ENCODE results near the gene GSG1. TPM values are rescaled to one million over a fixed set of nuclear protein-coding genes. Genes with fewer than 3 reads are reported as not detected.
"Not testable (repeated sequence)": the region's sequence is repeated elsewhere in the genome, so short reads cannot be mapped to it uniquely, and the experiment has no call there.

GSG1 gene
- polyA plus RNA-seq, 2 of the 4 experiments (the other 2 are of a cell fraction), result 0.06 TPM; not detected in 1

DNA sequence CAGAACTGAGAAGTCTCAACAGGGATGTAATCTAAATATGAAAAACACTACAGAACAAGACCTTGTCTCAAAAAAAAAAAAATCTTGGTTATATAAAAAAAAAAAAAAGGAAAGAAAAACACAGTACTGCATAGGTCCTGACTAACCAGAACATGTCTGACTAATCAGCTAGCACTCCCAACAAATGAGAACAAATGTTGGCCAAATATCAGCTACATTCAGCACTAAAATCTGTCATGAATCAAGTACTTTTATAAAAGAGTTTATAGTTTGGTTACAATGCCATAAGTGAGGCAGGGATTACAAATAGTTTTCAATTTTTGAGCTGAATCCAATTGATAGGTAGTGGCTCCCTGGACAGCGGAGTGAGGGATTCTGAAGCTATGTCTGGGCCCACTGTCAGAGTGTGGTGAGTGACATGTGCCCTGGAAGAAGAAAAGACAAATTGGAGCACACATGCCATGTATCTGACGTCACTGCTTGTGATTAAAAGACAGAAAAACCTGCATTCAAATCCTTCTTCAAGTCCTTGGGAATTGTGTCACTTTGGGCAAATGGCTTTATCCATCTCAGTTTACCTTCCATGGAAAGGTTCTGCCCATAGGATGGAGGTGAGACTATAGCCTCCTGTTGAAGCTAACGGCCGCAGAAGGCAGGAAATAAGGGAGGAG is 64.8 kb downstream of the GSG1 start:
- Histone ChIP-seq H3K4me2 (no peak overlapping the region), H3K27ac (no peak overlapping the region), H3K4me3 (no peak overlapping the region), H3K4me1 (no peaks in the 10 kb centered on the region), H3K9me3 (no peaks in the 10 kb centered on the region)
- FAIRE-seq (no peak), DNase-seq (ENCODE audit: low read depth in 1 of 2, low spot score in 1 of 2) (no peak), ATAC-seq (no peak)
- TF ChIP-seq HOXB13 (CRISPR knock-in tag; IDR thresholded peaks at IDR 0.05; ENCODE audit: low read depth) (no peak), KDM1A (IDR thresholded peaks at IDR 0.05; ENCODE audit: low read depth) (no peak), ELK1 (IDR thresholded peaks at IDR 0.05; ENCODE audit: low read depth, low read length) (no peak), ZSCAN20 (CRISPR knock-in tag; IDR thresholded peaks at IDR 0.05) (no peak), POLR2A (IDR thresholded peaks at IDR 0.05; ENCODE audit: low read length) (no peak), MAZ (IDR thresholded peaks at IDR 0.05; ENCODE audit: borderline replicate concordance, low read depth, low read length) (no peak), PBX3 (IDR thresholded peaks at IDR 0.05) (no peak), NPAS2 (CRISPR knock-in tag; IDR thresholded peaks at IDR 0.05; ENCODE audit: borderline replicate concordance) (no peak), ZFP36 (IDR thresholded peaks at IDR 0.05; ENCODE audit: borderline replicate concordance, partially characterized antibody) (no peak)
- TF ChIP-seq, protein P1, sequence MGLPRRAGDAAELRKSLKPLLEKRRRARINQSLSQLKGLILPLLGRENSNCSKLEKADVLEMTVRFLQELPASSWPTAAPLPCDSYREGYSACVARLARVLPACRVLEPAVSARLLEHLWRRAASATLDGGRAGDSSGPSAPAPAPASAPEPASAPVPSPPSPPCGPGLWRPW (IDR thresholded peaks at IDR 0.05), result no peak
- POLR2A ChIA-PET, result no interaction called here
- CTCF ChIA-PET, result interaction anchor here (0.6 to 5.9 kb wide), 3 partner anchors 14 to 218 kb away, joined by 4 to 22 read pairs (median 8); no protein-coding TSS in a partner anchor
- 81% methylated on average over 4 of the region's 4 CpGs for WGBS (ENCODE audit: missing lambda C conversion rate)

DNA sequence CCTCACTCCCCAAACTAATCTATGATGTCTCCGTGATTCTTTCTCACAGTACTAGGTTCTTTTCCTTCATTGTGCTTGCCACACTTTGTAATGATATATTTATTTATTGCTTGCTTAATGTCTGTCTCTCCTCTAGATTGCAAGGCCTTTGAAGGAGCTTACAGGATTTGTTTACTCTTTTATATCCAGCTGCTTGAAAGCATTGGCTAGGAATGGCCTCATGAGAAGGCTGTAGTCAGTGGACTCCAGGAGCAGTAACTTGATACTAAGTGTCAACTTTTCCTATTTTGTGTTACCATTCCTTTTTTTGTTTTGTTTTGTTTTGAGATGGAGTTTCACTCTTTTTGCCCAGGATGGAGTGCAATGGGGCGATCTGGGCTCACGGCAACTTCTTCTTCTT is 66.6 kb downstream of the GSG1 start:
- Histone ChIP-seq H3K4me3 (no peak overlapping the region), H3K9me3 (no peaks in the 10 kb centered on the region), H3K27ac (no peak overlapping the region), H3K4me2 (no peak overlapping the region), H3K4me1 (no peaks in the 10 kb centered on the region)
- DNase-seq (ENCODE audit: low read depth in 1 of 2, low spot score in 1 of 2) (no peak), FAIRE-seq (no peak), ATAC-seq (no peak)
- TF ChIP-seq ZSCAN20 (CRISPR knock-in tag; IDR thresholded peaks at IDR 0.05) (no peak), RAD21 (conservative IDR thresholded peaks at IDR 0.05 in 1 of 2, IDR thresholded peaks at IDR 0.05 in 1 of 2) (no peak), EHMT2 (IDR thresholded peaks at IDR 0.05; ENCODE audit: low read depth) (no peak), GATA3 (IDR thresholded peaks at IDR 0.05; ENCODE audit: borderline replicate concordance) (no peak), ZFP36 (IDR thresholded peaks at IDR 0.05; ENCODE audit: borderline replicate concordance, partially characterized antibody) (no peak), CBX8 (IDR thresholded peaks at IDR 0.05) (no peak), CHD4 (IDR thresholded peaks at IDR 0.05; ENCODE audit: borderline replicate concordance) (no peak), MAFK (IDR thresholded peaks at IDR 0.05; ENCODE audit: partially characterized antibody) (no peak), MYC (IDR thresholded peaks at IDR 0.05; ENCODE audit: borderline replicate concordance, low read length) (no peak), RNF2 (IDR thresholded peaks at IDR 0.05; ENCODE audit: borderline replicate concordance, low read depth) (no peak)
- 98% methylated on average over 3 of the region's 3 CpGs for WGBS (ENCODE audit: missing lambda C conversion rate)
- CTCF ChIA-PET, result interaction anchor here (0.7 to 5.9 kb wide), 4 partner anchors 13 to 175 kb away, joined by 3 to 22 read pairs (median 4); no protein-coding TSS in a partner anchor
- POLR2A ChIA-PET, result no interaction called here

- FAIRE-seq; DNase-seq (ENCODE audit: low read depth in 1 of 2, low spot score in 1 of 2); H3K27ac ChIP-seq; H3K4me3 ChIP-seq; H3K4me1 ChIP-seq; H3K9me3 ChIP-seq; ATAC-seq; H3K4me2 ChIP-seq: not testable (repeated sequence)
- WGBS (ENCODE audit: missing lambda C conversion rate), result 69% methylated on average over 5 of the region's 5 CpGs
- POLR2A ChIA-PET, result interaction anchor here (0.6 kb wide), 1 partner anchor 23 kb away, joined by 3 read pairs; no protein-coding TSS in a partner anchor
- CTCF ChIA-PET, result interaction anchor here (2.9 to 5.9 kb wide), 2 partner anchors 11 to 177 kb away, joined by 17 to 22 read pairs; no protein-coding TSS in a partner anchor
Measured at GRCh38 chr12:13035335-13035734, 68.1 kb downstream of the GSG1 start.

Other genes with a start within 250 kb of the GSG1 start
- 296 and 321 TPM in 2 replicates for gene GPRC5A, start 212.1 kb downstream of the GSG1 start, polyA plus RNA-seq (2011; rRNA removed)
- gene GPRC5A, start 212.1 kb downstream of the GSG1 start, polyA plus RNA-seq (2017; fragmentation: RNase III; extraction: RNeasy Plus Mini Kit Qiagen cat#74134 plus additional on column Dnase treatment), result 173 to 207 TPM (median 197 TPM) in 3 replicates
- not detected in 2 replicates for gene GPRC5D, start 151.5 kb downstream of the GSG1 start, polyA plus RNA-seq (2011; rRNA removed)
- not detected in 3 replicates for gene GPRC5D, start 151.5 kb downstream of the GSG1 start, polyA plus RNA-seq (2017; fragmentation: RNase III; extraction: RNeasy Plus Mini Kit Qiagen cat#74134 plus additional on column Dnase treatment)
- 24.8 and 40.3 TPM in 2 replicates for gene HEBP1, start 103.4 kb downstream of the GSG1 start, polyA plus RNA-seq (2011; rRNA removed)
- 47.5 to 49.3 TPM (median 48.9 TPM) in 3 replicates for gene HEBP1, start 103.4 kb downstream of the GSG1 start, polyA plus RNA-seq (2017; fragmentation: RNase III; extraction: RNeasy Plus Mini Kit Qiagen cat#74134 plus additional on column Dnase treatment)
- gene FAM234B, start 59.3 kb downstream of the GSG1 start, polyA plus RNA-seq (2011; rRNA removed), result 7.4 and 7.5 TPM in 2 replicates
- gene FAM234B, start 59.3 kb downstream of the GSG1 start, polyA plus RNA-seq (2017; fragmentation: RNase III; extraction: RNeasy Plus Mini Kit Qiagen cat#74134 plus additional on column Dnase treatment), result 2.5 to 2.8 TPM (median 2.6 TPM) in 3 replicates
- gene EMP1, start 93.1 kb upstream of the GSG1 start, polyA plus RNA-seq (2011; rRNA removed), result 21.2 and 25.5 TPM in 2 replicates
- gene EMP1, start 93.1 kb upstream of the GSG1 start, polyA plus RNA-seq (2017; fragmentation: RNase III; extraction: RNeasy Plus Mini Kit Qiagen cat#74134 plus additional on column Dnase treatment), result 17.3 to 27.0 TPM (median 19.2 TPM) in 3 replicates